Fibroblast of gingiva (primary cell): ENCODE measurements around the gene TNFRSF14.

Experiments
- DNase-seq: peaks from one replicate; pipeline ENCODE4 v3.0.0-alpha.2; 2011; ENCODE audit warnings: low read depth

The TNFRSF14 gene

GRCh38 chr1:2553871-2554620, 2.1 kb upstream of the TNFRSF14 start:
- DNase-seq = no peak

- no peak for DNase-seq
These were observed 1.4 kb upstream of the TNFRSF14 start for GRCh38 chr1:2554621-2555387.

DNA sequence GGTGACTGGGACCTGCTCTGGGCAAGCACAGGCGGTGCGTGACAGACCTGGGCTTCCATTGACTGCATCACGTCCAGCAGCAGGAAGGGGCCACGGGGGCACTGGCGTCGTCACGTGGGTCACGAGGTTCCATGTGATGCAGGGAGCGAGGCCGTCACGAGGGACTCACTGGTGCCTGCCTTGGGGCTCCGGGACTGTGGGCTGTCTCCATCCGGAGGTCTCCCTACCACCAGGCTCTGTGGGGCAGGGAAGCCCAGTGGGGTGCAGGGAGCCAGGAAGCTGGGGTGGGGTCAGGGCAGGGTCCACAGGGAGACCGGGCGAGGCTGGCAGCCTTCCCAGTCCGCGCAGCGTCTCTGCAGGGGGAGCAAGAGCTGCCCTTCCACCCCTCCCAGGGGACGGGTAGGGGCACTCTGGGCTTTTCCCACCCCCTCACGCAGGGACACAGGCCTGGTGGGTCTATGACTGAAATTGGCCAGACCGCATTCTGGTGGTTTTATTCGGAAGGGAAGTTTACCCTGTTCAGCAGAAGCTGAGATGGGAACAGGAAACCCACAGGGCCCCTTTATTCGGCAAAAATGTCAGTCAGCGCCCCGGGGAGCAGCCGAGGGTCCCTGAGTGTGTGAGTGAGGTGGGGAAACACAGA, 416 bp upstream of the TNFRSF14 start:
- DNase-seq = peak; percentile 28

GRCh38 chr1:2556678-2557481, 709 bp downstream of the TNFRSF14 start:
- DNase-seq = no peak

GRCh38 chr1:2557482-2558400, 1.6 kb downstream of the TNFRSF14 start:
- no peak for DNase-seq

- DNase-seq = no peak
These were observed 2.2 kb downstream of the TNFRSF14 start for GRCh38 chr1:2558420-2558819.

GRCh38 chr1:2558861-2559260, 2.7 kb downstream of the TNFRSF14 start:
- no peak for DNase-seq

GRCh38 chr1:2559509-2560298, 3.5 kb downstream of the TNFRSF14 start:
- no peak for DNase-seq

DNA sequence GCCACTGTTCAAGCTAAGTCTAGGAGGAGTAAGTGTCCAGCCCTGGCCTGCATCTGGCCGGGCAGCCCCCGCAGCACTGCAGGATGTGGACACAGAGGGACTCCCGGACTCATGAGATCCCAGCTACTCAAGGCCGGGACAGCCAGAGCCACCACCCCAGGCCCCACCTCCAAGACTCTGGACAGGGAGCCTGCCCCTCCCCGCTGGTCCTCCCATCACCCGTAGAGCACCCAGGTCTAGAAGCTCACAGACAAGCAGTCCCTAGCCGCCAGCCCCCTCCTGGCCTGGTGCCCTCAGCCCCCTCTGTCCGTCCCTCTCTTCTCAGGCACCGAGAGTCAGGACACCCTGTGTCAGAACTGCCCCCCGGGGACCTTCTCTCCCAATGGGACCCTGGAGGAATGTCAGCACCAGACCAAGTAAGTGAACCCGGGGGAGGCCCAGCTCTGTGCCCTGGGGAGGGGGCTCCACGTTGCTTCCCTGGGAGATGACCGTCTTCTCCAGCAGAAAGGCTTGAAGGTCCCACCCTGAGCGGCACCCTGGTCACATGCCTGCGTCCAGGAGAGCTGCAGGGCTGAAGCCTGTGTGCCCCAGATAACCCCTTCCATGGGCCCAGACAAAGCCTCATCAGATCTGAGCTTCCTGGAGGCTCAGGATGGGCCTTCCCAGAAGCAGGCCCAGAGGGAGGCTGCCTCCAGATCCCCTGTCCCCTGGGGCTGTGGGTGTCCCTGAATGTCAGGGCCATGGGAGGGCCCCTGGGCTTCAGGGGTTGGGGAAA, 4.3 kb downstream of the TNFRSF14 start:
- no peak for DNase-seq

GRCh38 chr1:2561446-2561845, 5.3 kb downstream of the TNFRSF14 start:
- DNase-seq = no peak

DNA sequence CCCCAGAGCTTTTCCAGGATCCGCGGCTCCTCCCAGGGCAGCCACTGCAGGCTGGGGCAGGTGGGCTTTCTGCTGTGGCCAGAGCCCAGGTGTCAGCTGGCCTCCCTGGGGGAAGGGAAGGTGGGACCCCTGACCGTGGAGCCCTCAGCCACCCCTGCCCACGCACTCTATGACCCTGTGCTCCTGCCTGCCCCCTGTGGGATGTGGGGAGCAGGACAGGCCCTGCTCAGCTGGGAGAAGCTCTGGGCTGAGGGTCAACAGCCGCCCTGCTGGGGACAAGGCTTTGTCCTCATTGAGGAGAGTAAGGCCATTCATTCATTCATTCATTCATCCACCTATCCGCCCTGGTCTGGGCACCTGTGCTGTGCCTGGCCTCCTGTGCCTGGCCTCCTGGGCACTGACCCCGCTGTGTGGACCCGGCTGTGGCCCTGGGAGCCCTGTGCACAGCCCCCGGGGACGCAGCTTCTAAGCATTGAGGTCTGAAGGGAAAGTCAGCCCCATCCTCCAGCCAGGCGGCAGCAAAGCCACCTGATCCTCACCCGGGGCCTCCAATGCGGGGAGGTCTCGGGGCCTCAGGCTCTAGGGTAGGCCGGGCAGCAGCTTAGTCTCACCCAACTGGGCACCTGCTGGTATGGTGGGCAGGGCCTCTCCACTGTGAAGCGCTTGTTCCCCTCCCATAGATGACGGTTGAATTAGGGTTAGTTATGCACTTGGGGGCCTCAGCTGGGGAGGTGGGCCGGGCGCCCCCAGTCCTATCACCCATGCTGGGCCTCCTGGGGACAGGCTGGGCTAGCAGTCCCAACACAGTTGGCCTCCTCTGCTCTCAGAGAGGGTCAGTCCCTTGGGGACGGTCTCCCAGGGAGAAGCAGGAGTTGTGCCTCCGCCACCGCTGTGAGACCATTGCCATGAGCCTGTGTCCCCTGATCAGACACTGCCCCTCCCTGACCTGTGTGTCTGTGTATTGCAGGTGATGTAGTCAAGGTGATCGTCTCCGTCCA, 6.0 kb downstream of the TNFRSF14 start:
- DNase-seq = no peak

GRCh38 chr1:2563205-2563604, 7.0 kb downstream of the TNFRSF14 start:
- DNase-seq = no peak

- no peak for DNase-seq
These were observed 8.0 kb downstream of the TNFRSF14 start for GRCh38 chr1:2564006-2564814.

GRCh38 chr1:2564815-2565374, 8.7 kb downstream of the TNFRSF14 start:
- DNase-seq = no peak

DNA sequence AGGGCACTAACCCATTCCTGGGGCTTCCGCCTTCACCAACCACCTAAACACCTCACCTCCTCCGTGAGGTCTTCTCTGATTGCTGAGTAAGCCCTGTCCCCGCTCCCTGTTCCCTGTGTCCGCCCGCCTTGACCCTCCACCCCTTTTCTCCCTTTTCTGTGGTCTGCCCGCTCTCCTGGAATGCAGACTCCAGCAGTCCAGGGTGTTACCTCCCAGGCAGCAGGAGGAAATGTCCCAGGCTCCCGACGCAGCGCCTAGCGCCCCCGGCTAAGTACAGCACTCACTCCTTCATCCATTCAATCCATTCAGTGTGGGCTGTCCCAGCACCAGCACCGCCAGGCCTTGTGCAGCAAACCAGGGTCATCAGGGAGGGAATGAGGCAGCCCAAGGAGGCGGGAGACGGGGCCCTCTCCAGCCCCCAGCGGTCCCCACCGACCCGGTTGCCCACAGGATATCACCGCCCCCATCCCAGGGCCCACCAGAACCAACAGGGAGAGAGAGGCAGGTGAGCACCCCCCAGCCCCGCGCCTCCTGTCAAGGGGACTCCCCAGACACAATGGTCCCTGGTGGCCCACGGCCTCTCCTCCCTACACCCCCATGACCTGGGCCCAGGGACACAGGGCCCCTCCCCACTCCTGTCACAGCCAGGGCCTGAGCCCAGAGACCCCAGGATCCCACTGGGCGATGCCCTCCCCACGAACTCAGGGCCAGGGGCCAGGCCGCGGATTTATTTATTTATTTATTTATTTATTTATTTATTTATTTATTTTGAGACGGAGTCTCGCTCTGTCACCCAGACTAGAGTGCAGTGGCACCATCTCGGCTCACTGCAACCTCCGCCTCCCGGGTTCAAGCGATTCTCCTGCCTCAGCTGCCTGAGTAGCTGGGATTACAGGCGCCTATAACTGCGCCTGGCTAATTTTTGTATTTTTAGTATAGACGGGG, 10.2 kb downstream of the TNFRSF14 start:
- no peak for DNase-seq
